Progenitor cell of endocrine pancreas (in vitro differentiated cells): ENCODE results near the gene SCGN. TPM values are rescaled to one million over a fixed set of nuclear protein-coding genes. Genes with fewer than 3 reads are reported as not detected.

Source experiments
- DNase-seq: peaks from one replicate; pipeline ENCODE4 v3.0.0; 2021; ENCODE audit warnings: low spot score; ENCODE audit not compliant: unreplicated experiment
- H3K27ac Mint-ChIP-seq: 2 replicates; pipeline ENCODE4 v1.8.0; 2021; ENCODE audit warnings: mild to moderate bottlenecking, moderate library complexity, mixed read lengths
- H3K27me3 Mint-ChIP-seq: 2 replicates; pipeline ENCODE4 v1.8.0; 2021; ENCODE audit warnings: mixed read lengths
- H3K36me3 Mint-ChIP-seq: 2 replicates; pipeline ENCODE4 v1.8.0; 2022; ENCODE audit warnings: mixed read lengths; ENCODE audit not compliant: insufficient read depth
- H3K4me1 Mint-ChIP-seq: 2 replicates; pipeline ENCODE4 v1.8.0; 2021; ENCODE audit warnings: low read depth, mixed read lengths
- H3K4me3 Mint-ChIP-seq: 2 replicates; pipeline ENCODE4 v1.8.0; 2021; ENCODE audit warnings: low read depth, mild to moderate bottlenecking, moderate library complexity, mixed read lengths
- H3K9me3 Mint-ChIP-seq: 2 replicates; pipeline ENCODE4 v1.8.0; 2021; ENCODE audit warnings: low read depth, mixed read lengths
- CTCF ChIP-seq: fragments of 200-600 bp; sonication (generic); IDR thresholded peaks from one replicate; pipeline ENCODE4 v1.5.0; 2021; ENCODE audit warnings: antibody characterized with exemption, mild to moderate bottlenecking; ENCODE audit not compliant: unreplicated experiment
- total RNA-seq: library from RNA; stranded (reverse); gene quantifications from 2 replicates; pipeline ENCODE4 v1.2.1, GENCODE V29; 2021

The SCGN gene
- total RNA-seq, 1 donor from 2014 or later = 95.0 TPM

DNA sequence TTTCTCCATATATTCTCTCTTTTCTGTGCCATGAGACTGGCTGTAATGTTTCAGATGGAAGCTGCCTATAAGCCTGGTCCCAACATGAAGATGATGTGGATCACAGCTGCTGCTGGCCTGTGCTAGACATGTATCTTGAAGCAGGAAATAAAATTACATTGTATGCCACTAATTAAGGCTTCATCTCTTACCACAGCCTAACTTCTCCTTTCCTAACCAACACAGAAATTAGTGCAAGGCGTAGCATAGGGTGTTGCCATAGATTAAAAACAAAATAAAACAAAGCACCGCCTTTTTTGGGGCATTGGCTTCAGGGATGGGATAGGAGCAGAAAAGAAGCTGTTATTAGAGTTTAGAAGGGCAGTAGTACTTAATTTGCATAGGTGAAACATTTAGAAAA lies 97.8 kb downstream of the SCGN start:
- H3K4me3 Mint-ChIP-seq = no peak overlapping the region
- peaks cover 3% of the 10 kb centered on the region for H3K9me3 Mint-ChIP-seq
- no peaks in the 10 kb centered on the region for H3K27me3 Mint-ChIP-seq
- no peak for DNase-seq
- peaks cover 47% of the 10 kb centered on the region for H3K4me1 Mint-ChIP-seq
- H3K27ac Mint-ChIP-seq = peak overlapping the region; percentile 98
- H3K36me3 Mint-ChIP-seq = no peaks in the 10 kb centered on the region
- no peak for TF ChIP-seq CTCF

GRCh38 chr6:25750906-25751305 lies 98.9 kb downstream of the SCGN start:
- Mint-ChIP-seq H3K27ac (no peak overlapping the region), H3K4me3 (no peak overlapping the region)

More at GRCh38 chr6:25750906-25751305, 98.9 kb downstream of the SCGN start:
- H3K9me3 Mint-ChIP-seq = peaks cover 3% of the 10 kb centered on the region
- H3K27me3 Mint-ChIP-seq = no peaks in the 10 kb centered on the region
- no peak for DNase-seq
- TF ChIP-seq CTCF = no peak
- H3K4me1 Mint-ChIP-seq = peaks cover 58% of the 10 kb centered on the region
- H3K36me3 Mint-ChIP-seq = no peaks in the 10 kb centered on the region

Other genes with a start within 250 kb of the SCGN start
- gene SLC17A4, start 102.5 kb downstream of the SCGN start, total RNA-seq = 3.6 and 5.3 TPM in 2 replicates
- gene SLC17A1, start 179.8 kb downstream of the SCGN start, total RNA-seq = 0.49 TPM in 1 of 2 replicates, not detected in the other
- gene SLC17A3, start 222.0 kb downstream of the SCGN start, total RNA-seq = 0.34 and 0.58 TPM in 2 replicates